Activated naive CD4-positive, alpha-beta T cell treated with anti-CD3 and anti-CD28 coated beads, Interleukin-2, amount 50 U/mL, for 24 hours (primary cell): ENCODE measurements around the gene ANKRD6.

Source experiments
- H3K27ac Mint-ChIP-seq: one replicate; pipeline ENCODE4 v1.8.0; 2021; ENCODE audit warnings: mild to moderate bottlenecking, mixed read lengths
- H3K27me3 Mint-ChIP-seq: one replicate; pipeline ENCODE4 v1.8.0; 2021; ENCODE audit warnings: mixed read lengths
- H3K36me3 Mint-ChIP-seq: one replicate; pipeline ENCODE4 v1.8.0; 2021; ENCODE audit warnings: mixed read lengths
- H3K4me1 Mint-ChIP-seq: one replicate; pipeline ENCODE4 v1.8.0; 2021; ENCODE audit warnings: mixed read lengths
- H3K4me3 Mint-ChIP-seq: one replicate; pipeline ENCODE4 v1.8.0; 2021; ENCODE audit warnings: mild to moderate bottlenecking, mixed read lengths
- H3K9me3 Mint-ChIP-seq: one replicate; pipeline ENCODE4 v1.8.0; 2021; ENCODE audit warnings: mixed read lengths

Gene ANKRD6

DNA sequence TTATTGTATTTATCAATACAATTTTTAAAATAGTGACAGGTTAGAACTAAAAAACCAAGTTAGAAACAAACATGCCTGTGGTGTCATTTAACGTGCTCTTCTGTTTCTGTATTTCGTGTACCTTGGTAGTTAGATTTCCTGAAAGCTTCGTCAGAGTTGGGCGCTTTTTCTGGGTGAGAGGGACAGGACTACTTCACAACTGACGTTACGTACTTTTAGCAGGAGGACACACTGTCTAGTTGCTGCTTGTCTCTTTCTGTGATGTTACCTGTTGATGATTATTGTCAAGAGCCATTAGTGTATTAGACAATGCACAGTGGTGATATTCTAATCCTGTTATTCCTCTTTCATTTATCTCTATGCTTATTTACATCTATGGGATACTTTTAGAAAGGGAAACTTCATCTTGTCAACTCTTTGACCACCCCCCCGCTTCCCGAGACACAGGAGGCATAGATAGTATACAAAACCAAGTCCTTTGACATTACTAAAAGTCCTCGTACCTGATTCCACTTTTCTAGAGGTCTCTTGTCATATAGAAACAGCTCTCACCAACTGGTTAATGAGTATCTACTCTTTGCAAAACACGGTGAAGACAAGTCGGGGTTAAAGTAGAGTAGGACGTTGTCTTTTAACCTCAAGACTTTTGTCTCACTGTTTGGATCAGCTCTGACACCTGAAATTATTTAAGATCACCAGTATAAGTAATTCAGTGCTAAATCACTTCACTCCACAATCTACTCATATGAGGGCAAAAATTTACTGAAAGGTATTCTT lies 109.3 kb downstream of the ANKRD6 start:
- Mint-ChIP-seq H3K9me3 (no peaks in the 10 kb centered on the region), H3K27me3 (no peaks in the 10 kb centered on the region), H3K4me1 (no peaks in the 10 kb centered on the region), H3K36me3 (peaks cover 3% of the 10 kb centered on the region), H3K27ac (no peak overlapping the region), H3K4me3 (no peak overlapping the region)

DNA sequence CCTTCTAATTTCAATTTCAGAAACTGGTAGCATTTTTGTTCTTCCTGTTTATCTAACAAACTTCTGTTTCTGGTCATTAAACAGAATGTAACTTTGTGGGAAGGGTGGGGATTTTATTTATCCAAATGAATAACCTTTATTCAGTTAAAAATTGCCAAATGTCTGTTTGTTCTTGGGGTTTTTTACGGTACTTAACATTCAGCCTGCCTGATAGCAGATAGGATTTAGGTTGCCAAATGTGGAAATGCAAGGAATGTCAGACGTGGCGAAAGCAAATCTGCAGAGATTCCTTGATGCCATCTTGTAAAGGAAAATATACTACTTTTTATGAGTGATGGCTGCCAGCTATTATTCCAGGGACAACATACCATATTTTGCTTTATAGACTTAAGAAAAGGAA lies 109.9 kb downstream of the ANKRD6 start:
- Mint-ChIP-seq H3K27me3 (no peaks in the 10 kb centered on the region), H3K4me3 (no peak overlapping the region), H3K4me1 (no peaks in the 10 kb centered on the region), H3K36me3 (peaks cover 3% of the 10 kb centered on the region), H3K27ac (no peak overlapping the region), H3K9me3 (no peaks in the 10 kb centered on the region)

DNA sequence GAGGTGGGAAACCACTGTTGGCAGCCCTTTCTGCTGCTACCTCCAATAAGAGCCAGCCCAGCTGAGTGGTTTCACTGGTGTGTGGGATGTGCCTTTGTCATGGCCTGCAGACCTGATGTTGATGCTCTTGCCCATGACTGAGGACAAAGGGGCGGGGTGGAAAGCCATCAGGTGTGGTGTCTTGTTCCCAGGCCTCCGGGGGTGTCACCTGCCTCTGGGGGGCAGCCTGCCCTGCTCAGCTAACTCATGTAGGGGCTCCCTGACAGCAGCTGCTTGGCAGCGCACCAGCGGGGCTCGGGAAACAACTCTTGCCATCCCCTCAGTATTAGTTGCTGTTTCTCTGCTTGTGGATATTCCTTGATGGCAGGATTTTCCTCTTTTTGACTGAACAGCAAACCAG lies 114.3 kb downstream of the ANKRD6 start:
- Mint-ChIP-seq H3K27ac (no peak overlapping the region), H3K4me3 (no peak overlapping the region), H3K36me3 (peaks cover 3% of the 10 kb centered on the region), H3K9me3 (no peaks in the 10 kb centered on the region), H3K27me3 (no peaks in the 10 kb centered on the region), H3K4me1 (no peaks in the 10 kb centered on the region)

GRCh38 chr6:89553431-89553830 lies 120.5 kb downstream of the ANKRD6 start:
- no peak overlapping the region for H3K27ac Mint-ChIP-seq
- no peaks in the 10 kb centered on the region for H3K4me1 Mint-ChIP-seq
- H3K4me3 Mint-ChIP-seq, result no peak overlapping the region
- peaks cover 3% of the 10 kb centered on the region for H3K36me3 Mint-ChIP-seq
- H3K9me3 Mint-ChIP-seq, result no peaks in the 10 kb centered on the region
- H3K27me3 Mint-ChIP-seq, result no peaks in the 10 kb centered on the region

- no peak overlapping the region for H3K4me3 Mint-ChIP-seq
- H3K27ac Mint-ChIP-seq, result no peak overlapping the region
- H3K4me1 Mint-ChIP-seq, result no peaks in the 10 kb centered on the region
- peaks cover 3% of the 10 kb centered on the region for H3K36me3 Mint-ChIP-seq
- no peaks in the 10 kb centered on the region for H3K27me3 Mint-ChIP-seq
- H3K9me3 Mint-ChIP-seq, result no peaks in the 10 kb centered on the region
Measured at GRCh38 chr6:89554106-89554505, 121.2 kb downstream of the ANKRD6 start.

DNA sequence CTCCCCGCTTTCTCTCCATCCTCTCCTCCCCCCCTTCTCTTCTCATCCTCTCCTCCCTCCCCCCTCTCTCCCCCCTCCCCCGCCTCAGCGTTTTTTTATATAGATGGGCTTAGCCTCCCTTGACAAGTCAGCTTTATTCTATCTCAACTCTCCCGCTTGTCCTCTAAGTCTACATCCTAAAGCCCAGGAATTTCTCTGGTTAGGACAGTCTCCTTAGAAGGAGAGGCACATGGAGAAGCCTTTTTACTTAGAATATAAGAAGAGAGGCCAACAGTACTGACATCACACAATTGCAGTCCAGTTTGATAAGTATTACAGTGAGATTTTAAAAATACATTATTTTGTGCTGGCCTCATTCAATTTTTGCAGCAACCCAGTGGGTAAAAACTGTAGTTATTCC lies 122.1 kb downstream of the ANKRD6 start:
- peaks cover 3% of the 10 kb centered on the region for H3K36me3 Mint-ChIP-seq
- no peaks in the 10 kb centered on the region for H3K4me1 Mint-ChIP-seq
- H3K27me3 Mint-ChIP-seq, result no peaks in the 10 kb centered on the region
- H3K27ac Mint-ChIP-seq, result no peak overlapping the region
- no peaks in the 10 kb centered on the region for H3K9me3 Mint-ChIP-seq
- H3K4me3 Mint-ChIP-seq, result no peak overlapping the region

GRCh38 chr6:89555806-89556205 lies 122.9 kb downstream of the ANKRD6 start:
- Mint-ChIP-seq H3K27me3 (no peaks in the 10 kb centered on the region), H3K36me3 (peaks cover 3% of the 10 kb centered on the region), H3K27ac (no peak overlapping the region), H3K4me3 (no peak overlapping the region), H3K9me3 (no peaks in the 10 kb centered on the region), H3K4me1 (no peaks in the 10 kb centered on the region)

GRCh38 chr6:89559487-89559886 lies 126.5 kb downstream of the ANKRD6 start:
- H3K9me3 Mint-ChIP-seq, result no peaks in the 10 kb centered on the region
- no peaks in the 10 kb centered on the region for H3K27me3 Mint-ChIP-seq
- no peak overlapping the region for H3K27ac Mint-ChIP-seq
- no peaks in the 10 kb centered on the region for H3K4me1 Mint-ChIP-seq
- H3K36me3 Mint-ChIP-seq, result peaks cover 3% of the 10 kb centered on the region
- no peak overlapping the region for H3K4me3 Mint-ChIP-seq

DNA sequence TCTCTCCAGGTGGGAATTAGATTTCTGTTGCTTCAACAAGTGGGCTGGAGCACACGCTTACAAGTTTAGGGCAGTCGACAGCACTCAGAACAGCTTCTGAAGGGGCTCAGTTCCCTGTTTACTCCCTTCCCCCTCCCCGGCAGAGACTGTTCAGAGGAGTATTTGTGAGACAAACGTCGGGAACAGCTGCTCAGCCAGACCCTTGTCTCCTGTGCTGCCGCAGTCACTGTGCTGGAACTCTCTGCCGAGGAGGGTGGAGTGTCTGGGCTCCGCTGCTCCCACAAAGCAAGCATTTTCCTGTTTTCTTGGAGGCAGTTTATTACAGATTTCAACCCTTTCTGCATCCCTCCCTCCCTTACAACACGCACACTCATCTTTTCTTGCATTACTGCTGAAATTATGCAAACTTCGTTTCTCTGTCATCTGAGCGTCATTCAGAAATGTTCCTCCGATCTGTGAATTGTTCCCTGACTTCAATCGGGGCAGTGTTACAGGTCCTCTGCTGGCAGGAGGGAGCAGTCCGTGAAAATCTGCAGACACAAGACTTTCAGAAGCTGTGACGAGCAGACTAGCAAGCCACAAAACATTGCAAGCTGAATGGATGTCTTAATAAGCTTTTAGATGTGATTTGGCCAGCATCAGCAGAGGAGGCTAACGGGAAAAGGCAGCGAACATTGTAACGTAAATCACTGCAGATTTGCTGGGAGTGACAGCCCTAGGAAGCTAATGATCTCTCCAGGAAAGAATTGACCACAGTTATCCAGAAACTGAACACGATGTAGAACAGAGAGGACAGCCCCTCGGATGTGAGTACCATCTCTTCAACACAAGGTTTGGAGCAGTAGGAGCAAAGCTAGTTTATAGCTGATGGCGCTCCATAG lies 129.4 kb downstream of the ANKRD6 start:
- Mint-ChIP-seq H3K4me3 (no peak overlapping the region), H3K27me3 (no peaks in the 10 kb centered on the region), H3K4me1 (no peaks in the 10 kb centered on the region), H3K36me3 (no peaks in the 10 kb centered on the region), H3K9me3 (no peaks in the 10 kb centered on the region), H3K27ac (no peak overlapping the region)

GRCh38 chr6:89563866-89564265 lies 130.9 kb downstream of the ANKRD6 start:
- H3K4me1 Mint-ChIP-seq, result no peaks in the 10 kb centered on the region
- no peak overlapping the region for H3K27ac Mint-ChIP-seq
- H3K4me3 Mint-ChIP-seq, result no peak overlapping the region
- no peaks in the 10 kb centered on the region for H3K36me3 Mint-ChIP-seq
- H3K27me3 Mint-ChIP-seq, result no peaks in the 10 kb centered on the region
- H3K9me3 Mint-ChIP-seq, result no peaks in the 10 kb centered on the region

GRCh38 chr6:89564752-89565427 lies 131.9 kb downstream of the ANKRD6 start:
- Mint-ChIP-seq H3K36me3 (no peaks in the 10 kb centered on the region), H3K27me3 (no peaks in the 10 kb centered on the region), H3K4me3 (no peak overlapping the region), H3K9me3 (no peaks in the 10 kb centered on the region), H3K4me1 (no peaks in the 10 kb centered on the region), H3K27ac (no peak overlapping the region)

DNA sequence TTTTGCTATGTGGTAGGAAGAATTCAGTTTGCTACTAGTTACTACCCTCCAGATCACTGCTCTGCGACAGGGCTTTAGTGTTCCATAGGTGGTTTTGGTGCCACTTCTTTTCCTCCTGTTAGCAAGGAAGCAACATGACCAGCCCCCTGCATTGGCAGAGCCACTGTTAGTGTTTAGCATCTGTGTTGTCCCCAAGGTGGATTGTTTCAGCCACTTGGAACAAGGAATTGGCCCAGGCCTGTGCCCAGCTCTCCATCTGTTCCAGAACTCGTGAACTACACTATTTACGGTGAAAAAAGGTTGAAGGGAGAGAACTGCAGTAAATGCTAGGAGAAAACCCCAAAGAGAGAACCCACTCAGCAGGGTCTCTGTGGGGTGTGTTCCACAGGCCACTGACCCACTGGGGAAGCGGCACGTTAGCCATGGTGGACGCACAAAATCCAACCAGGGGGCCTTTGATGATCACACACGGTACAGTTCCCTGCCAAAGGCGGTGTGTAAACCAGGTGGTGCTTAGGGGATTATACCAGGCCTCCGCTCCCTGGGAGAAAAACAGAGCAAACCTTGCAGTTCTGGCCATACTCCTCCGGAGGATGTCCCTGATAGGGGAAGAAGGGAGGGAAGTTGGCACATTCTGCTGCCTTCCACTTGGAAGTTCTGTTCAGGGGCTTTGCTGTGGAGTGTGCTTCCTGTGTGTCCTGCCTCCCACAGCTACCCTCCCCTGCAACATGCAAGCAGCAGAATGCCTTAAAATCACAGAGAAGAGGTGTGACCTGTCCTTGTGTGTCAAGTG lies 133.3 kb downstream of the ANKRD6 start:
- no peaks in the 10 kb centered on the region for H3K4me1 Mint-ChIP-seq
- H3K4me3 Mint-ChIP-seq, result no peak overlapping the region
- H3K27ac Mint-ChIP-seq, result no peak overlapping the region

GRCh38 chr6:89566930-89567629 lies 134.1 kb downstream of the ANKRD6 start:
- Mint-ChIP-seq H3K27ac (no peak overlapping the region), H3K9me3 (no peaks in the 10 kb centered on the region), H3K4me3 (no peak overlapping the region), H3K36me3 (peaks cover 1% of the 10 kb centered on the region), H3K4me1 (no peaks in the 10 kb centered on the region), H3K27me3 (no peaks in the 10 kb centered on the region)

More for the DNA sequence above, 133.3 kb downstream of the ANKRD6 start:
- no peaks in the 10 kb centered on the region for H3K36me3 Mint-ChIP-seq
- no peaks in the 10 kb centered on the region for H3K9me3 Mint-ChIP-seq
- H3K27me3 Mint-ChIP-seq, result no peaks in the 10 kb centered on the region

GRCh38 chr6:89567630-89568390 lies 134.9 kb downstream of the ANKRD6 start:
- Mint-ChIP-seq H3K9me3 (no peaks in the 10 kb centered on the region), H3K36me3 (peaks cover 1% of the 10 kb centered on the region), H3K4me3 (no peak overlapping the region), H3K4me1 (no peaks in the 10 kb centered on the region), H3K27me3 (no peaks in the 10 kb centered on the region), H3K27ac (no peak overlapping the region)
